Kidney (tissue), 14 donors: Measurements from ENCODE around the gene PSORS1C1. TPM values are rescaled to one million over a fixed set of nuclear protein-coding genes. Genes with fewer than 3 reads are reported as not detected.

Experiments
- DNase-seq, 5 donors: peaks; one replicate each; pipeline ENCODE4 v3.0.0-alpha.2; 2013 to 2020
- FAIRE-seq: peaks from 2 replicates; lab custom pipeline; 2012; peaks lifted over from hg19 to GRCh38; lab: Jason Lieb, UNC
- H3K27ac ChIP-seq, 2 donors: one replicate each; pipeline ENCODE4 v1.7.0; 2013; ENCODE audit warnings: low read depth in 2 of 2, low read length in 2 of 2, inconsistent platforms in 1 of 2
- H3K27me3 ChIP-seq: one replicate; pipeline ENCODE4 v1.7.1; 2013; ENCODE audit warnings: low read length, inconsistent platforms; ENCODE audit not compliant: control insufficient read depth, insufficient read depth
- H3K36me3 ChIP-seq, 3 donors: one replicate each; pipeline versions ENCODE4 v1.7.0 to v1.7.1; 2013; ENCODE audit warnings: low read length in 3 of 3, control low read depth in 1 of 3, inconsistent platforms in 1 of 3; ENCODE audit not compliant: insufficient read depth in 3 of 3, control insufficient read depth in 2 of 3
- H3K4me1 ChIP-seq, 3 donors: one replicate each; pipeline versions ENCODE4 v1.7.0 to v1.7.1; 2013; ENCODE audit warnings: low read length in 3 of 3, inconsistent platforms in 1 of 3, low read depth in 1 of 3; ENCODE audit not compliant: control insufficient read depth in 2 of 3, insufficient read depth in 2 of 3
- H3K4me3 ChIP-seq, 3 donors: one replicate each; pipeline versions ENCODE4 v1.7.0 to v1.8.1; 2013; ENCODE audit warnings: low read length in 3 of 3, control low read depth in 1 of 3, inconsistent platforms in 1 of 3
- H3K9ac ChIP-seq, 3 donors: one replicate each; pipeline versions ENCODE4 v1.7.0 to v1.7.1; 2013; ENCODE audit warnings: low read length in 3 of 3, control low read depth in 1 of 3, inconsistent platforms in 1 of 3
- H3K9me3 ChIP-seq, 3 donors: one replicate each; pipeline versions ENCODE4 v1.7.0 to v1.7.1; 2013; ENCODE audit warnings: low read length in 3 of 3, control low read depth in 1 of 3, inconsistent platforms in 1 of 3; ENCODE audit not compliant: control insufficient read depth in 2 of 3, insufficient read depth in 1 of 3
- CTCF ChIP-seq: IDR thresholded peaks from 3 replicates; pipeline ENCODE4 v1.5.1; 2012; ENCODE audit warnings: mild to moderate bottlenecking, moderate library complexity, borderline replicate concordance; ENCODE audit not compliant: insufficient read depth; ENCODE audit errors: extremely low read depth
- intact Hi-C: fragments of 100-400 bp; cut with DNase I; formaldehyde crosslinking; loops from one replicate; pipeline ENCODE4 v1.11.1; 2022
- polyA plus RNA-seq: library from polyadenylated mRNA; stranded (reverse); fragments of 350-450 nt; fragmentation: Illumina TruSeq; extraction: RNeasy Lipid Tissue Mini Kit (QIAGEN cat#74804); gene quantifications from one replicate; pipeline ENCODE4 v1.2.3, GENCODE V29; 2014; ENCODE audit warnings: low read depth, low replicate concordance; ENCODE audit not compliant: insufficient read depth
- total RNA-seq: library from RNA; stranded (reverse); fragmentation: NEBNext Ultra II Directional; extraction: Animal tissue kit (Norgen Biotek cat#: 25700); gene quantifications from one replicate; pipeline ENCODE4 v1.2.1, GENCODE V29; 2021
- donor health status: control.
- donor health status: control.
- donor health status: control.
- donor health status: control.
- donor health status: control.
- donor health status: DM: yes; HTN: yes; CAD: no.
- donor health status: Normal renal cell carcinoma (clear cell type).

PSORS1C1 gene
- total and polyA plus RNA-seq, 2 donors from 2014 or later: 2.1 to 3.6 TPM

GRCh38 chr6:31092238-31092637 lies 22.4 kb upstream of the PSORS1C1 start:
- Histone ChIP-seq H3K36me3 (no peaks in the 10 kb centered on the region), H3K9me3 (no peaks in the 10 kb centered on the region), H3K9ac (no peak overlapping the region), H3K27me3 (no peaks in the 10 kb centered on the region), H3K4me1 (peaks cover 0 to 4% (median 3%) of the 10 kb centered on the region in 3 donors), H3K4me3 (no peak overlapping the region), H3K27ac (no peak overlapping the region)
- TF ChIP-seq CTCF: no peak
- FAIRE-seq (no peak), DNase-seq (no peak)
- intact Hi-C loops: no loop called here

GRCh38 chr6:31092769-31093505 lies 21.7 kb upstream of the PSORS1C1 start:
- no peaks in the 10 kb centered on the region for H3K27me3 ChIP-seq
- FAIRE-seq: no peak
- no peak overlapping the region for H3K4me3 ChIP-seq
- peaks cover 0 to 4% (median 3%) of the 10 kb centered on the region in 3 donors for H3K4me1 ChIP-seq
- H3K9ac ChIP-seq: no peak overlapping the region
- TF ChIP-seq CTCF: no peak
- no peaks in the 10 kb centered on the region for H3K9me3 ChIP-seq
- H3K27ac ChIP-seq: no peak overlapping the region
- intact Hi-C loops: no loop called here
- H3K36me3 ChIP-seq: no peaks in the 10 kb centered on the region
- no peak for DNase-seq

GRCh38 chr6:31094389-31094881 lies 20.2 kb upstream of the PSORS1C1 start:
- H3K4me3 ChIP-seq: no peak overlapping the region
- H3K9me3 ChIP-seq: no peaks in the 10 kb centered on the region
- intact Hi-C loops: no loop called here
- TF ChIP-seq CTCF: no peak
- H3K9ac ChIP-seq: no peak overlapping the region
- H3K4me1 ChIP-seq: peaks cover 0 to 4% (median 3%) of the 10 kb centered on the region in 3 donors
- no peaks in the 10 kb centered on the region for H3K27me3 ChIP-seq
- no peaks in the 10 kb centered on the region for H3K36me3 ChIP-seq
- H3K27ac ChIP-seq: no peak overlapping the region
- FAIRE-seq (no peak), DNase-seq (no peak)
